ENCODE data around the gene TRPV4.

Gene TRPV4

DNA sequence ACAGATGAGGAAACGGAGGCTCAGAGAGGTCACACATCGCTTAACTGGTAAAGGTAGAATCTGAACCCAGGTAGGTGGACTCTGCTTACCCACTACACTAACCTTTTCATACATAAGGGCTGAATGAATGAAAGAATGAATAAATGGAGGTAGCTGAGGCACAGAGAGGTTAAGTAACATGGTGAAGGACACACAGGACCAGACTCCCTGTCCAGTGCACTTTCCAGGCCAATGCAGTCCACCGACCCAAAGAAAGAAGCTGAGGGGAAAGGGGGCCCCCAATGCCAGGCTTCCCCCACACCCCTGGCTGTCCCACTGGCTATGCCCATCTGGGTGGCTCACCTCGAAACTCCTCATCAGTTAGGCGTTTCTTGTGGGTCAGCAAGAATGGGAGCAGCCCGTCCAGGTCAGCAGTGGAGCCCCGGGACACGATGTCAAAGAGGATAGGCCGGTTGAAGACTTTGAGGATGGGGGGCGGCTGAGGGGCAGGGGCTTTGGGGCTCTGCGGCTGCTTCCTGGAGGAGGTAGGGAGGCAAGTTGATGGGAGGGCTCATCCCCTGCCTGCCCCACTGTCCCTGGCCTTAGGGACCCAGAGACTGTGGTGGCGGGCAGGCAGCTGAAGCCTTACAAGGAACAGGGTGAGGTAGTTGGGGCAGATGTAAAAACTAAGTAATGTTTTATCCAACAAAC lies 25.1 kb downstream of the TRPV4 start:
- DNase-seq (ENCODE audit: low read depth), result no peak

DNA sequence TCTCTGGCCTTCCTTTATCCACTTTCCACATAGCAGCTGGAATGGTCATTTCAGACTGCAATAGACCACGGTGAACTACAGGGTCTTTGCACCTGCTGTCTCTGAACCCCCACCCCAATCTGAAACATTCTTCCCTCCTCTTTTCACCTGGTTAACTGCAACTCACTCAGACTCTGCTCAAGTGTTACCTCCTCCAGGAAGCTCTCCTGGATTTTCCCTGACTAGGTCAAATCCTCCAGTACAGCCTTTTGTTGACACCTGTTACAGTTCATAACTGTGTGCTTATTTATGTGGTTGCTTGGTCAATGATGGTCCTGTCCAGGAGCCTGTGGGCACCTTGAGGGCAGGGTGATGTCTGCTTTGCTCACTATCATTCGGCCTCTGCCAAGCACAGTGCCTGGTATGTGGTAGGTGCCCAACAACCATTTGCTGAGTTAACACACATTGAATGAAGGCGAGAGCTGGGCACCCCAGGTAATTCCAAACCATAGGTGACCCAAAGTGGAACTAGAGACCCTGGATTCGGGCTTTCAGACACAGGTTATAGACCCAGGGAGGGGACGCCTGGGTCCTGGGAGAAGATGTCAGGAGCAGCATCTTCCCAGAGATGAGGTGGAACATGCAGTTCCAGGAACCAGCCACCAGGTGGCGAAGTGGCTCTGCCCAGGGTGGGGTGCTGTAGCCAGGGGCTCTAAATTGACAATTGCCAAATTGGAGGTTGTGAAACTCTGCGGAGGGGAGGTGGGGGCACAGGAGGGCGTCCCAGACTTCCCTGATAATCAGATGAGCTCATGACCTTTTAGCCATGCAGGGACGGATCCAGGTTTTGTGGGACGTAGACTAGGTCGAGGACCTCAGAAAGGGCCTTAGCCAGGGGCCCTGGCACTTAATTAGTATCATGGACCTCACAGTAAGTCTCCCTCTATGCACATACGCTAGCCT lies 28.1 kb downstream of the TRPV4 start:
- DNase-seq (ENCODE audit: low read depth), result peak; percentile 27

DNA sequence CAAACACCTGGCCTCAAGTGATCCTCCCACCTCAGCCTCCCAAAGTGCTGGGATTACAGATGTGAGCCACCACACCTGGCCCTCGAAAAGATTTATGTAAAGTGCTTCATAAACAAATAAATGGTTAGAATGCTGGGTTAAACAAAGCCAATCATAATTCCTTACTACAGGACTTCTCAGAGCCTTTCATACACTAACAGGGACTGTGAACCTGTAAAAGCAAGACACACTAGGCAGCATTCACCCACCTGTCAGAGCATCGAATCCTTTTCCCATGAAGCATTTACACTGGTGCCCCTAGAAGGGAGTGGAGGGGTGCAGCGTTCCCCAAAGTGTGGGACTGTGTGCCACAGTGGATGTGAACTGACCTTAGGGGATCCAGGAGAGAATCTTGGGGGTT lies 29.5 kb downstream of the TRPV4 start:
- no peak for DNase-seq (ENCODE audit: low read depth)

DNA sequence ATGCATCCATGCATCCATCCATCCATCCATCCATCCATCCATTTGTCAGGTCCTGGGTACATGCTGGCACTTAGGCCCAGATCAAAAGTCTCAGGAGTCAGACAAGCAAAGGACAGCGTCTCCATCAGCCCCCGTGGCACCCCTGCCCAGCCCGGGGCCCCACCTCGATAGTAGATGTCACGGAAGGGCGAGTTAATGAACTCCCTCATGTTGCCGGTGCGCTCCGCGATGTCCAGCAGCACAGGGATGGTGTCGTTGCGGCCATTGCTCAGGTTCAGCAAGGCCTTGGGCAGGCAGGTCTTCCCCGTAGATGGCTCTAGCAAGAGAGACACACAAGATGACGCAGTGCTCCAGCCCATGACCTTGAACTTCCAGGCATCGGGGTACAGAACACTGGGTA lies 30.4 kb downstream of the TRPV4 start:
- DNase-seq (ENCODE audit: low read depth), result no peak

DNA sequence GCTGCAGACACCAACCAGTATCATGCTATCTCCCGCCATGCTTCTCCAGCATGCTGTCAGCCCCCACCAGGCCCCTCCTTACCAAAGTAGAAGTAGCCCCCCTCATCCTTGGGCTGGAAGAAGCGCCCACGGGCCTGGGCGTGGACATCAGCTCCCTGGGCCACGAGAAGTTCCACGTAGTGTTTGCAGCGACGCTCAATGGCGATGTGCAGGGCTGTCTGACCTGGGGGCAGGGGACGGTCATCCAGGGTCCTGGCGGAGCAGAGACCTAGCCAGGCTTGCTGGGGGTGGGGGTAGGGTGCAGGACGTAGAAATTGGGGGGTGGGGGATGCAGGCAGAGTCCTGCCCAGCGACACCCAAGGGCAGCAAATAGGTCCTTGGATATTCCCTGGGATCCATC lies 32.7 kb downstream of the TRPV4 start:
- DNase-seq (ENCODE audit: low read depth), result no peak

DNA sequence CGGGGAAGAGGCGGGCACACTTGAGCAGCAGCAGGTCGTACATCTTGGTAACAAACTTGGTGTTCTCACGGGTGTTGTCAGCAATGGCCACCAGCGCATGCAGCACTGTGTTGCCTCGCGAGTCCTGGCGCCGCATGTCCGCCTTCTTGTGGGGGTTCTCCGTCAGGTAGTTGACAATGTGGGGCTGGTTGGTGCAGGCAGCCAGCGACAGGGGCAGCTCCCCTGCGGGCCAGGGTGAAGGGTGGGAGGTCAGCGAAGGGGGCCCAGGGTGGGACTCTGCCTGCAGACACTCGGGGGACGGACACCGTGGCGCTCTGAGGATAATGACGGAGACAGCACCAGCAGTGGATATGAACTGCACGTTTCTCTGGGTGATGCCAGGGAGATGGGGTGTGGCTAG lies 34.5 kb downstream of the TRPV4 start:
- DNase-seq (ENCODE audit: low read depth), result no peak

DNA sequence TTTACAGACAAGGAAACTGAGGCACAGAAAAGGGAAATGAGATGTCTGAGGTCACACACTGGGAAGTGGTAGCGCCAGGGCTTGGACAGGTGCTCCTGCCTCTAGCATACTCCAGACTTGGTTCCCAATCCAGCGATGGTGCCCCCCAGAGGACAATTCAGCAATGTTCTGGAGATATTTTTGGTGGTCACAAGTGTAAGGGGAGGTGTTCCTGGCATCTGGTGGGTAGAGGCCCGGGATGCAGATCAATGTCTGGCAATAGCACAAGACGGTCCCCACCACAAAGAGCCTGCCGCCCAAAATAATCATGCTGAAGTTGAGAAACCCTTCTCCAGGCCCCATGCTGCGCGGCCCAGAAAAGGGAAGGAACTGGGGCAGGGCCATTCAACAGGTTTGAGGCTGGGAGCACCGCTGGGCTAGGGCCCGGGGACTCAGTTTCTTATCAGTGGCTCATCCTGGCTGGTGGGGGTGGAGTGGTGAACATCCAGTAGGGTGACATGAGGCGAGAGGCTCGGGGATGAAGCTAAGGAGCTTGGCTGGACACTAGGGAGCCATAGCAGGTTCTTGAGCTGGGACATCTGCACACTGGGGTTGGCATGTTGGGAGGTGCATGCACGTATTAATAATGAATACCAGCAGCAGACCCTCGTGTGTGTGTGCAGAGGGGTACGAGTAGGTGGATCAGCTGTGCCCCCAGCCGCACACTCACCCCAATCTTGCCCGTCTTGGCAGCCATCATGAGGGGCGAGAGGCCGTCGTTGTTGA lies 35.1 kb downstream of the TRPV4 start:
- no peak for DNase-seq (ENCODE audit: low read depth)

DNA sequence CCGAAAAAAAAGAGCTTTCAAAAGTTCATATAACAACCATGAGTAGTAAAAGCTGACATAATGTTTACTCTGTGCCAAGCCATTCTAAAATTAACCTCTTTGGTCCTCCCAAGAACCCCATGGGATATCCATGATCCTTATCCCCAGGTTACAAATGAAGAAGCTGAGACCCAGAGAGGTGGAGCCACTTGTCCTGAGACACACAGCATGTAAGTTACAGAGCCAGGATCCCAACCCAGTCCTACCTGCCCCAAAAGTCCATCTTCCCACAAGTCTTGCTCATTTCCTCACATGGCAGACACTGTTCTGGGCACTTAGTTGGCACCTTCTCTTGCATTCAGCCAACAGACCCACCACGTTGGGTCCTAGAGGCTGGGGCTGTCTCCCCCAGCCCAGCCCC lies 37.1 kb downstream of the TRPV4 start:
- no peak for DNase-seq (ENCODE audit: low read depth)

DNA sequence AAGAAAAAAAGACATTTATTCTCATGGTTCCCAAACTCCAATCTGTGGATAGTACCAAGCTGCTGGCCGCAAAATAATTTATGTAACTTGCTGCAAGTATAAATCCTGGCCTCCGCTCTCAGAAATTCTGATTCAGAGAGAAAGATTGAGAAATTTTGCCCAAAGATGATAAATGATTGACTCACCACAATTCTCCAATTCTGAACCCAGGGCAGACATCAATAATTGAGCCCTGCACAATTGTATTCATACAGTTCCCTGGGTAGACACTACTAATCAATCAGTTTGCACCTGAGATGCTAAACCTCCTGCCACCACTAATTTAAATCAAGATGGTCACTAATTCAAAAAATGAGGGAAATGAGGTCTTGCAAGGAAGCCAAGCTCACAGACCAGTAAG lies 38.2 kb downstream of the TRPV4 start:
- peak; percentile 79 for DNase-seq (ENCODE audit: low read depth)

DNA sequence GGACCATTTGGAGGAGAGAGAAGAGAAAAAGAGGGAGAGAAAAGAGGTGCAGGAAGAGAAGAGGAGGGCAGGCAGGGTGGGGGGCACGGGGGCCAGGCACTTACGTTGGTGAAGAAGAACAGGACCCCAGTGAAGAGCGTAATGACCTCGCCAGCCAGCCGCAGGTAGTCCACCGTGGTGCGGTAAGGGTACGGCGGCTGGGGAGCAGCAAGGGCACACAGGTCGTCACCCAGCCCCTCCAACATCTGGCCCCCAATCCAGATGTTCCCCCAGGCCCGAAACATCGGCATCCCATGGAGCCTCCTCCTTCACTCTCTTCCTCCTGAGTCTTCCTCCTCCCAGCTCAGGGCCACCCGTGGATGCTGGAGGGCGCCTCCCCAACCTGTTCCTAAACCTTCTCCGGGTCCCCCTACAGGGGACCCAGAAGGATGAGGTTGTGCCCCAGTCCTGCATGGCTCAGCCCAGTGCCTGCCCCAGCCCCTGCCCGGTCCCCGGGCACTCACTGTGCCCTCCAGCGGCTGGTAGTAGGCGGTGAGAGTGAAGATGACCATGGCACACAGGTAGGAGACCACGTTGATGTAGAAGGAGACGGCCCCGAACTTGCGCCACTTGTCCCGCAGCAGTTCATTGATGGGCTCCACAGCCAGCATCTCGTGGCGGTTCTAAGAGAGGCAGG lies 39.2 kb downstream of the TRPV4 start:
- no peak for DNase-seq (ENCODE audit: low read depth)

DNA sequence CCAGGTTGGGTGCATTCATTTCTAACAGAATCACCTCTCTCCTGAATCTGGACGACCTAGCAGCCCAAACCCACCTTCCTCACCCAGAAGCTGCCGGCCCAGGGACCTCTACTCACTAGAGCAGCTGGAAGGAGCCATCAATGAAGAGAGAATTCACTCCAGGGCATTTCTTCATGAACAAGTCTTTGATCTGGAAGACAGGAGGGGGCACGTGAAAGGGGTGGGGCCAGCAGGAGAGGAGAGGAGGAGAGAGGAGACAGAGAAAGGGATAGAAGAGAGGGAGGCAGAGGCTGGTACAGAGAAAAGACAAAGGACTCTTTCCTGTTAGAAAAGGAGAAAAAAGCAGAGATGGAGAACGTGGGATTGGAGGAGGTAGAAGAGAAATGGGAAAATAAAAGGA lies 39.8 kb downstream of the TRPV4 start:
- no peak for DNase-seq (ENCODE audit: low read depth)

DNA sequence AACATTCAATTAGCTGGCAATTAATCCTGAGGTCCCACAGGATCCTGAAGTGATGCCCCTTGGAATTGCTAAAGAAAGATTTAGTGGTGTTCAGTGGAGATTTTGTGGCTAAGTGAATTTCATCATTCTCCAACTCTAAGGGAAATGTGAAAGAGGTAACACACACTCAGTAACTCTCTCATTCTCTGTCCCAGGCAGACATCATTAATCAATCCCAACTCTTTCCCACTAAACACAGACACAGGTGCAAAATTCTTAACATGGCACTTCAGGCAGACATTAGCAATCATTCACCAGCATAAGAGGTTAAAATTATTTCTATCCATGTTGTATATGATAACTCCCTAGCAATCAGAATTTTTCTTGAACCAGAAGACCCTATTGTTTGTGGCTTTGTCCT lies 40.2 kb downstream of the TRPV4 start:
- peak; percentile 54 for DNase-seq (ENCODE audit: low read depth)

DNA sequence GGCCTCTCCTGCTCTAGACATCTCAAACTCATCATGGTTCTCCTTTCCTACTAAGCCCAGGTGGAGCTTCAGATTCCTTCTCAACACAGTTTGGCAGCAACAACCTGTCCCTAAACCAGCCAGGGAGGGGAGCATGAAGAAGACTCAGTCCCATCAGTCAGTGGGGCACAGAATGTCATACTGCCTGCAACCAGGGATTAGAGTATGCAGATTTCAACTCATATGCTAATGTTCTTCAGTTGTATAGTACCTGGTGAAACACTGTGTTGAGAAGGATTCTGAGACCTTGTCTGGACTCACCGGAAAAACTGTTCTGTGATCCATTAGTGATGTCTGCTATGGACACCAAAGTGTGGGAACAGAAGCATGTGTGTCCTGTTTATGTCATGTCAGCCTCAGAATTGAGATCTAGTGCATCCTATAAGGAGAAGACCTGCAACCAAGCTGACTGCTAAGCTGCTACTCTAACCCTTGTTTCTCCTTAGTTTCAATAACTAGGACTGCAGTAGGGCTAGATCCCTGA lies 43.6 kb downstream of the TRPV4 start:
- no peak for DNase-seq (ENCODE audit: low read depth)

DNA sequence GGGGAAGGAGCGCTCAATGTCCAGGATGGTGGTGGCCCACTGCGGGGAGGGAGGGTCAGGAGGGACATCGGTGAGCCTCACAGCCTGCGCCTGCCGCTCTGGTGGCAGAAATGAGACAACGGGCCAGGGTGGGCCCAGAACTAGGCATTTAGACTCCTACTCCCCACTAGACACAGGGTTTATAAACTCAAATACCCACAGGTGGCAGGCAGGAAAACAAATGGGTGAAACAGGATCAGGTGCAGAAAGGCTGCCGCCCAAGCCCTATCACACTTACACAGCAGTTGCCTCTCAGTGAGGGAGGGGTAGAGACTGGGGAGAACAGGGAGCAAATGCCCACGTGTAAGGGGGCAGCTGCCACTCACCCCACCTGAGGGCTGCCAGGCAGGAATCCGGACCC lies 46.4 kb downstream of the TRPV4 start:
- no peak for DNase-seq (ENCODE audit: low read depth)

DNA sequence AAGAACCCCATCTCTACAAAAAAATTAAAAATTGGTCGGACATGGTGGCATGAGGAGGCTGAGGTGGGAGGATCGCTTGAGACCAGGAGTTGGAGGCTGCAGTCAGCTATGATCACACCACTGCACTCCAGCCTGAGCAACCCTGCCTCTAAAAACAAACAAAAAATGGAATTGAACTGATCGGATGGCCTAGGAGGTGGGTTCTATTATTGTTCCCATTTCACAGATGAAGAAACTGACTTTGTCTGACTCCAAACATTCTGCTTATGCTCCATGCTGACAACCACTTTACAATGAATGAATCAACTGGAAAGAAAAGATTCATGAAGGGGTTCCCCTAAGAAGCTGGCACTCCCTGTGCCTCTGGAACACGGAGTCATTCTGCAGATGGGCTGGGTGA lies 47.3 kb downstream of the TRPV4 start:
- no peak for DNase-seq (ENCODE audit: low read depth)

DNA sequence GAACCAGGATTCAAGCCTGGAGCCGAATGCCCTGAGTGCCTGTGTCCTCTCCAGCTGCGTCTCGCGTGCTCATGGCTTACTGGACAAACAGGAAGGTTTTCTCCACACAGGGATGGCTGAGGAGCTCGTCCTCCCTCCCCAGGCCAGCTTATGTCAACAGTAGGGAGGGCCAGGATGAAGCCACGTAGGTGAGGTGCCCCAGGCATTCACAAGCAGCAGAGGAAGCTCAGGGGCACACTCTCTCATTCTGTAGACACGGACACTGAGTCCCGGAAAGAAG lies 49.3 kb downstream of the TRPV4 start:
- DNase-seq (ENCODE audit: low read depth), result no peak

DNA sequence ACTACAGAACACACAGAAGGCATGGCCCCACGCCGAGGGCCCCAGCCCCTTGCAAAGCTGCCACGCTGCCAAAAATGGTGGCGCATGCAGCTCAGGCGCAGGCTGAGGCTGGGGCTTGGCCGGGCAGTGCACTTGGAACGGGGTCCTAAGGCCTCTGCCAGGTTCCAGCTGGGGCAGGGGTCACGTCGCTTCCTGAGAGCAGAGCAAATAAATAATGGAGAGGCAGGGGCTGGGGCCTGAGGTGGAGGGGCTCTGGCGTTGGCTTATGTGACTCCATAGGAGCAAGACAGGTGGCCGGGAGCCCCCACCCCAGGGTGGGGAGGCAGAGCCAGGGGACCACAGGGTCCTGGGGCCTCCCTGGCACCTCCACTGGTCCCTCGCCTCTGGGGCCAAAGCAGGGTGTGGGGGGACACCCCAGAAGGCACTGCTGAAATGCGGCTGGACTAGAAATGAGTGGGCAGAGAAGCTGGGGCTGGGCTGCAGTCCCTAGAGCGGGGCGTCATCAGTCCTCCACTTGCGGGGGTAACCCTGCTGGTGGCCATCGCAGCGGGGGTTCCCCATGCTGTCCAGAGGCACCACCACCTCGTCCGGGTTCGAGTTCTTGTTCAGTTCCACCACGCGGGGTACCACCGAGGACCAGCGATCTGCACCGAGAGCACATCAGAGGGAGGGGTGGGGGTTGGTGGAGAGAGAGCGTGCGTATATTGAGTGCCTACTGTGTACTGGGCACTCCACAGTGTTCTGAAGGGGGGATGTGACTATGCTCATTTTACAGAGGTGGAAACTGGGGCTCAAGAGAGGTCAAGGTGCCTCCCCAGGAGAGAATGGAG lies 49.8 kb downstream of the TRPV4 start:
- DNase-seq (ENCODE audit: low read depth), result no peak

DNA sequence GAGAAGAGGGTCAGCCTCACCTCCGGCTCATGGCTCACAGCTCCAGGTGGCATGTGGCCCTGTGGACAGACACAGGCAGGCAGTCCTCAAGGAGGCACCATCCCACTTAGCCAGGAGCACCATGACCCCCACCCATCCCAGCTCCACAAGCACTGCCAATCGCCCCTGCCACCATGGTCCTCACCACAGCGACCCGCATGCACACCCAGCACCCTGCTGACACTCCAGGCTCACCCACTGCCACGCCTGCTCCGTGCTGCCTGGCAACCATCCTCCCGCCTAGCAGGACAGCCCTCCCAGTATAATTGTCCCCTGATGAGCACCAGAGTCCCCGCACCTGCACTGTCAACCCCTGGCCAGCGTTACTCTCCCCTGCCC lies 50.9 kb downstream of the TRPV4 start:
- no peak for DNase-seq (ENCODE audit: low read depth)

DNA sequence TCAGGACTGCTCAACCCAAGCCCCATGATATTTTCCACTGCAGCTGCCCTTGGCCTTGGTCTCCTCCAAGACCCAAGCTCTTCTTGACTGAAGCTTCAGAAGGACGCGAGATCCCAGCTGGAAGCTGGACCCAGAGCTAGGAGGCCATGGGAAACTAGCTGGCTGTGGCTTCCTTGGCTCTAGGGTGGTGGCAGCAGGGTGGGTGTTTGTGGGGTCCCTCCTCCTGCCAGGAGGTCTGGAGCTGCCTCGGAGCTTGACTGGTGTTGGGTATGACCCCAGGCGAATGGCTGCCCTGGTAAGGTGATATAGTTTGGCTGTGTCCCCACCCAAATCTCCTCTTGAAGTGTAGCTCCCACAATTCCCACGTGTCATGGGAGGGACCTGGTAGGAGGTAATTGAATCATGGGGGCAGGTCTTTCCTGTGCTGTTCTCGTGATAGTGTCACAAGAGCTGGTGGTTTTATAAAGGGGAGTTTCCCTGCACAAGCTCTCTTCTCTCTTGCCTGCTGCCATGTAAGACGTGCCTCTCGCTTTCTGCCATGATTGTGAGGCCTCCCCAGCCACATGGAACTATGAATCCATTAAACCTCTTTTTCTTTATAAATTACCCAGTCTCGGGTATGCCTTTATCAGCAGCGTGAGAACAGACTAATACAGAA lies 51.4 kb downstream of the TRPV4 start:
- no peak for DNase-seq (ENCODE audit: low read depth)

DNA sequence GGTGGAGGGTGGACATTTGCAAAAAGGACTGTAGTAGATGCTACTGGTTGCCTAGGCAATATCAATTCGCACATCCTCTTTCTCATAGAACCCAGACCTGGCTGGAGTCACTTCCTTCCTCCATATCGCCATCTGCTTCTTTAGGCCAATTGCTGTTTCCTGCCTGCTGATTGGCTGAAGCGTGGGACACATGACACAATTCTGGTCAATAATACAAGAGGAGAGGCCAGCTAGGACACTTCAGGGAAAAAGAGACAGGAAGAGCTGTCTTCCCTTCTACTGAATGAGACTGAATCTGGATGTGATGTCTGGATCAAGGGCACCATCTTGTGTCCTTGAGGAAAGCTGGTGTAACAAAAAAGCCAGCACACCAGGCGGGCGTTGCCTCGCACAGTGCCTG lies 53.8 kb downstream of the TRPV4 start:
- no peak for DNase-seq (ENCODE audit: low read depth)

DNA sequence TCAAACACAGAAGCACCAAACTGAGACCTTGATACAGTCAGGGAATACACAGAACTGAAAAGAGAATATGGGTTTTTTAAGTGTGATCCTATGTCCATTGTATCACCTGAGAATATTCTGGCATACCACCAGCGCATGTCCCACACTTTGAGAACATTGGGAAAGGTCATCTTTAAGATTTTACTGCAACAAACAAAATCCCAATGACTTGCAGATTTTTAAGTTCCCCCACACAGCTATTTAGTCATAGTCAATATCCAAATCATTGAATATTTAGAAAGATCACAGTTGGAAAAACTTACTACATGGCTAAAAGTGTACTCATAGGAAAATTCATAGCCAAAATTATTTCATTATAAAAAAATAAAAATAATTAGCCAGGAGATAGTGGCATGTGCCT lies 54.5 kb downstream of the TRPV4 start:
- DNase-seq (ENCODE audit: low read depth), result no peak
